ENCODE data around the gene RNF130.
A peak's percentile ranks its signal among the peaks of the same experiment; 100 is the strongest.

The RNF130 gene

GRCh38 chr5:180088561-180088960 lies 17.0 kb upstream of the RNF130 start:
- DNase-seq (ENCODE audit: low read depth in 1 of 2, low spot score in 1 of 2), result no peak
- TF ChIP-seq JUND (IDR thresholded peaks at IDR 0.05; ENCODE audit: low read depth), result no peak
- in situ Hi-C loops (cut with HindIII; ENCODE audit: low pct_unique_long_range_greater_than_20kb, low sequenced_read_pairs), result no loop called here

- TF ChIP-seq JUND (IDR thresholded peaks at IDR 0.05; ENCODE audit: low read depth), result no peak
- in situ Hi-C loops (cut with HindIII; ENCODE audit: low pct_unique_long_range_greater_than_20kb, low sequenced_read_pairs), result no loop called here
- no peak for DNase-seq (ENCODE audit: low read depth in 1 of 2, low spot score in 1 of 2)
Observed at GRCh38 chr5:180086816-180087399, 15.3 kb upstream of the RNF130 start.

DNA sequence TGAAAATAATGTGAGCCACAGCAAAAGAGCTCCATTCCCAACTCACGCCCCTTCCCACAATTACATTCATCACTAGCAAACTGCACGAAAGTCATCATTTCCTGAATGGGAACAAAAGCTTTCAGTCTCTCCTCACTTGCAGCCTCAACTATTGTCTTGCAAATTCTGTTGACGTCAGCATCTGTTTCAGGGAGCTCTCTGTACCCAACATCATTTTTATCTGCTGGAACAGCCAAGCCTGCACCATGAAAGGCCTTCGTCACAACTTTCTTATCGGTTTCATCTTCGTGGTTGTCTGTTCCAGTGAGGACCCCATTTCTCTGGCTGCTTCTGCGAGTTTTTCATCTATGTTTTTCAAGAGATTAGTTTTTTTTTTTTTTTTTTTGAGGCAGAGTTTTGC lies 14.3 kb upstream of the RNF130 start:
- in situ Hi-C loops (cut with HindIII; ENCODE audit: low pct_unique_long_range_greater_than_20kb, low sequenced_read_pairs), result no loop called here
- DNase-seq (ENCODE audit: low read depth in 1 of 2, low spot score in 1 of 2), result no peak
- TF ChIP-seq JUND (IDR thresholded peaks at IDR 0.05; ENCODE audit: low read depth), result no peak

DNA sequence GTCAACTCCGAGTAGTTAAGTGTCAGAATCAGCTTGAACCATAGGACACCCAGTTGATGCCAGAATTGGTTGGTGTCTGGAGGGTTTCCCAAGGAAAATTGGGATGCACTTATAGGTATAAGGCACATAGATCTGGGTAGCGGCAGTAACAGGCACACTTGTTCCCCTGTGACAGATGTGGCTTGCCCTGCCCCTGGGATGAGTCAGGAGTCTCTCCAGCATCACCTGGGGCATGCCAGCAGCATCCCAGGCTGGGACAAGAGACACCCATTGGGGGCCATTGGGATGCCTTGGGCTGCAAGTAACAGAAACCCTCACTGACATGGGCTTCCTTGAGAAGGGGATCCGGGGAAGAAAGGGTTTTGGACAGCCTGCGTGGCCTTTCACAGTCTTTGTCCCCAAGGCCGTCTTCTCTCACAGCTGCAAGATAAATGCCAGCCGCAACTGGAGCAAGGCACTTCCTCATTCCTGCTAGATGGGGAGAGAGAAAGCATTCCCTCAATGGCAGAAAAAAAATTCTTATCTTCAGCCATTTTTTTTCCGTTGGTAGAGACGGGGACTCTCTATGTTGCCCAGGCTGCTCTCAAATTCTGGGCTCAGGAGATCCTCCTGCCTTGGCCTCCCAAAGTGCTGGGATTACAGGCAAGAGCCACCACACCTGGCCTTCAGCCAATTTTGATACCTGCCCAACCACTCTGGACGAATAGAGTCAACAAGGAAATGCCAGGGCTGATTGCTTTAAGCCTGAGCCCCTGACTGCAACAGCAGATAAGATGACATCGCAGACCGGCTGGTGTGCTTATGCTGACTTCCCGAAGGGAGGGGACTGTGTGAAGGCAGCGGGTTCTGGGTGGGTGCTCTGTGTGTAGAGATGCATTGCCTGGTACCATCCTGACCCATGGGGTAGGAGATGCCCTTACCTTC lies 13.3 kb upstream of the RNF130 start:
- TF ChIP-seq JUND (IDR thresholded peaks at IDR 0.05; ENCODE audit: low read depth), result no peak
- in situ Hi-C loops (cut with HindIII; ENCODE audit: low pct_unique_long_range_greater_than_20kb, low sequenced_read_pairs), result no loop called here
- peak in 1 of 2 experiments; percentile 72 for DNase-seq (ENCODE audit: low read depth in 1 of 2, low spot score in 1 of 2)

- TF ChIP-seq JUND (IDR thresholded peaks at IDR 0.05; ENCODE audit: low read depth), result no peak
- in situ Hi-C loops (cut with HindIII; ENCODE audit: low pct_unique_long_range_greater_than_20kb, low sequenced_read_pairs), result no loop called here
- DNase-seq (ENCODE audit: low read depth in 1 of 2, low spot score in 1 of 2), result no peak
Observed at GRCh38 chr5:180083529-180084060, 12.0 kb upstream of the RNF130 start.

DNA sequence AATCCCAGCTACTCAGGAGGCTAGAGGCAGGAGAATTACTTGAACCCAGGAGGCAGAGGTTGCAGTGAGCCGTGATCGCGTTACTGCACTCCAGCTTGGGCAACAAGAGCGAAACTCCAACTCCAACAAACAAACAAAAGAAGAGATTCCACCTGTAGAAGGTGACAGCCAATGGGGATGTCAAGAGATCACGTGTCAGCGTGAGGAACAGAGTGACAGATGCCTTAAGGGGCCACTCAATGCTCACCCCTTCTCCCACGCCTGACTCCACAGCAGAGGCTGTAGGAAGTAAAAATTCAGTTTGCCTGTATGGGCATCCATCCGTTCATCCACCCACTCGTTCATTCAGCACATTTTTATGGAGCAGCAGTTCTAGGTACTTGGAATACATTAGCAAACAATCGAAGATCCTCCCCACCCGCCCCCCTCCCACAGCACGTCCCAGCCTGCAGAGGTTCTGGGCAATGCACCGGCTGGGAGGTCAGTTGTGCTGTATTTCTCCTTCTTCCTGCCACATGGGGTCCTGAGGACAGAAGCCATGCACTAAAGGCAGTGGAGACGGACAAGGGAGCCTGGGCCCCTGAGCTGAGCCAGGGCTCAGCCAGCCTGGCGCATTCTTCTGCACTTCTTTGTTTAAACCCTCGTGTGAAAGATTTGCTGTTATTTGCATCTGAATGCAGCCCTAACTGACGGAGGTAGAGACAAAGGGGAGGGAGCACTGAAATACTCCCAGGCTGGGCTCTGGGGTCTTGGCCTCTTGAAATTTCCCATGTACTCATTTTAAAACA lies 11.3 kb upstream of the RNF130 start:
- TF ChIP-seq JUND (IDR thresholded peaks at IDR 0.05; ENCODE audit: low read depth), result no peak
- peak in 1 of 2 experiments; percentile 28 for DNase-seq (ENCODE audit: low read depth in 1 of 2, low spot score in 1 of 2)
- in situ Hi-C loops (cut with HindIII; ENCODE audit: low pct_unique_long_range_greater_than_20kb, low sequenced_read_pairs), result no loop called here

DNA sequence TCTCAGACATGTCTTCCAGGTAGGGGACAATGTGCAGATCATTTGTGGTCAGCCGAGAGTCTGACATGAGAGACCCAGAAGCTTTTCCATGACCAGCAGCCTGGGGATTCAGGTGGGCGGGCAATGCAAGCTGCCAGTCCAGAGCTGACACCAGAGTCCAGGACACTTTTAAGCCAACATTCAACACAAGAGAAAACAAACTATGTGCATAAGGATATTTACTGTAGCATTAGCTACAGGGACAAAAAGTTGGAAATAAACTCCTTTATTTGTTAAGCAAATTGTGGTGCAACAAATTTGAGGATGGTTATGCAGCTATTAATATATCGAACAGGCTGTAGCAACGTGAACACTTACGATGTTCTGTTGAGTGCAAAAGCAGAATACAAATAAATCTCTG lies 9.9 kb upstream of the RNF130 start:
- no peak for TF ChIP-seq JUND (IDR thresholded peaks at IDR 0.05; ENCODE audit: low read depth)
- DNase-seq (ENCODE audit: low read depth in 1 of 2, low spot score in 1 of 2), result peak in 1 of 2 experiments; percentile 45
- in situ Hi-C loops (cut with HindIII; ENCODE audit: low pct_unique_long_range_greater_than_20kb, low sequenced_read_pairs), result no loop called here

DNA sequence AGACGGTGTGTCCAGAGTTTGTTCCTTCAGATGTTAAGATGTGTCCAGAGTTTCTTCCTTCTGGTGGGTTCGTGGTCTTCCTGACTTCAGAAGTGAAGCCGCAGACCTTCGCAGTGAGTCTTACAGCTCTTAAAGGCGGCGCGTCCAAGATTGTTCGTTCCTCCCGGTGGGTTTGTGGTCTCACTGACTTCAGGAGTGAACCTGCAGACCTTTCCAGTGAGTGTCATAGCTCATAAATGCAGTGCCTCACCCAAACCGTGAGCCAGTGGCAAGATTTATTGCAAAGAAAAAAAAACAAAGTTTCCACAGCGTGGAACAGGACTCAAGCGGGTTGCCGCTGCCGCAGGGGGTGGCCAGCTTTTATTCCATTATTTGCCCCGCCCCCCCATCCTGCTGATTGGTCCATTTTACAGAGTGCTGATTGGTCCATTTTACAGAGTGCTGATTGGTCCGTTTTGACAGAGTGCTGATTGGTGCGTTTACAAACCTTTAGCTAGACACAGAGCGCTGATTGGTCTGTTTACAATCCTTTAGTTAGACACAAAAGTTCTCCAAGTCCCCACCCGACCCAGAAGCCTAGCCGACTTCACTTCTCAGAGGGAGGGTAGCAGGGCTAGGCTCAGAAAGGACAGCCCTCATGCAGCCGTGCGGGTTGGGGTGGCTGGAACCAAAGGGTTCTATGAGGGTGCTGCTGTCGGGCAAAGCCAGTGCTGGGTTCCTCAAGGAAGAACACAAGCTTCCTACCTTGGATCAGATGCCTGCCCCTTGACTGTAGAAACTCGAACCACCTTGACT lies 9.1 kb upstream of the RNF130 start:
- no peak for DNase-seq (ENCODE audit: low read depth in 1 of 2, low spot score in 1 of 2)
- in situ Hi-C loops (cut with HindIII; ENCODE audit: low pct_unique_long_range_greater_than_20kb, low sequenced_read_pairs), result no loop called here
- no peak for TF ChIP-seq JUND (IDR thresholded peaks at IDR 0.05; ENCODE audit: low read depth)

DNA sequence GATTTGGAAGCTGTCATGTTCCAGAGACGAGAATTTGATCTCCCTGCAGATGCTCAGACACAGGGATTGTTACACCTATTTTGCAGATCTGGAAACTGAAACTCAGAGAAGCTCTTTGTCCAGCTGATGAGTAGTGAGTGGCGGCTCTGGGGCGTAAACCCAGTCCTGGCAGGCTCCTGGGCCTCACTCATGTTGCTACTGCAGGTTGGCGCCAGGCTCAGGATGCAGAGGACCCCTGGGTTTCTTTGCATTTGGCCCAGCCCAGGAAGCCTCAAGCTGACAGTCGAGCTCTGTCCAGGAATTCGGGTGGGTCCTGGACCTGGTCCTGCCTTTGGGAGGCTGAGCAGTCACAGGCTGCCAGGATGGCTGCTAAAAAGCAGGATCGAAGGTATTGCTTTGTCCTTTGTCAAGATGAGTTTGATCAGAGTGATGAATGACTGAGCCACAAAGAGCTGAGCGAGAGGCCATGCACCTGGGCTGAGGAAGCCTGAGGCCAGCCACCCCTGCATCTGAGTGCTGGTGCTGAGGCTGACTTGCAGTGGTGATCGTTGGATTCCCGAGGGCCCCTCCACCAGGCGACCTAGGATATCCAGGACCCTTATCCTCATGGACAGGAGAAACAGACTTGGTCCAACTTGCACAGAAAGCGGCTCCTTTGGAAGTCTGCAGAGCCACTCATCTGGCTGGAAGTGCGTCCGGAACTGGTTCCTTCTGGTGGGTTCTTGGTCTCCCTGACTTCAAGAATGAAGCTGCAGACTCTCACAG lies 8.3 kb upstream of the RNF130 start:
- DNase-seq (ENCODE audit: low read depth in 1 of 2, low spot score in 1 of 2), result no peak
- in situ Hi-C loops (cut with HindIII; ENCODE audit: low pct_unique_long_range_greater_than_20kb, low sequenced_read_pairs), result no loop called here
- no peak for TF ChIP-seq JUND (IDR thresholded peaks at IDR 0.05; ENCODE audit: low read depth)

- in situ Hi-C loops (cut with HindIII; ENCODE audit: low pct_unique_long_range_greater_than_20kb, low sequenced_read_pairs), result no loop called here
- no peak for DNase-seq (ENCODE audit: low read depth in 1 of 2, low spot score in 1 of 2)
- no peak for TF ChIP-seq JUND (IDR thresholded peaks at IDR 0.05; ENCODE audit: low read depth)
Observed at GRCh38 chr5:180078348-180078747, 6.8 kb upstream of the RNF130 start.

- in situ Hi-C loops (cut with HindIII; ENCODE audit: low pct_unique_long_range_greater_than_20kb, low sequenced_read_pairs), result no loop called here
- TF ChIP-seq JUND (IDR thresholded peaks at IDR 0.05; ENCODE audit: low read depth), result no peak
- DNase-seq (ENCODE audit: low read depth in 1 of 2, low spot score in 1 of 2), result no peak
Observed at GRCh38 chr5:180077594-180078284, 6.2 kb upstream of the RNF130 start.
